GM20000 (cell line): ENCODE results near the gene PADI1.
"Not testable (repeated sequence)": the region's sequence is repeated elsewhere in the genome, so short reads cannot be mapped to it uniquely, and the experiment has no call there.

ENCODE experiments used
- DNase-seq: peaks from one replicate; pipeline ENCODE4 v3.0.0; 2012; ENCODE audit warnings: low spot score
- CTCF ChIP-seq: IDR thresholded peaks from 2 replicates; pipeline ENCODE4 v1.5.1; 2012; ENCODE audit warnings: mild to moderate bottlenecking, control low read depth; ENCODE audit errors: extremely low read depth, missing control alignments

Gene PADI1

GRCh38 chr1:17235135-17235885 lies 30.4 kb downstream of the PADI1 start:
- TF ChIP-seq CTCF, result no peak
- DNase-seq, result no peak

GRCh38 chr1:17236779-17237560 lies 32.0 kb downstream of the PADI1 start:
- peak; percentile 83 for TF ChIP-seq CTCF

GRCh38 chr1:17237561-17237903 lies 32.6 kb downstream of the PADI1 start:
- no peak for DNase-seq
- TF ChIP-seq CTCF, result no peak

More at GRCh38 chr1:17236779-17237560, 32.0 kb downstream of the PADI1 start:
- peak; percentile 87 for DNase-seq

GRCh38 chr1:17239420-17239819 lies 34.5 kb downstream of the PADI1 start:
- peak; percentile 58 for DNase-seq
- TF ChIP-seq CTCF, result no peak

GRCh38 chr1:17241011-17241779 lies 36.3 kb downstream of the PADI1 start:
- not testable (repeated sequence) for DNase-seq

- DNase-seq, result not testable (repeated sequence)
Measured at GRCh38 chr1:17241780-17242074, 36.8 kb downstream of the PADI1 start.

GRCh38 chr1:17243274-17243673 lies 38.3 kb downstream of the PADI1 start:
- no peak for DNase-seq
- no peak for TF ChIP-seq CTCF
